Stomach (tissue), 4 donors: ENCODE measurements around the gene GFAP.

Experiments
- EP300 ChIP-seq: sonication (generic); formaldehyde crosslinking; IDR thresholded peaks from one replicate; pipeline ENCODE4 v1.6.1; 2017; ENCODE audit warnings: antibody characterized with exemption
- POLR2AphosphoS5 ChIP-seq, 3 donors: sonication (generic); formaldehyde crosslinking; IDR thresholded peaks; one replicate each; pipeline ENCODE4 v1.6.1; 2016; ENCODE audit warnings: antibody characterized with exemption in 3 of 3
- TF ChIP-seq, protein P1 (sequence below), 7 experiments: fragments of 450-650 bp in 4 of 7; fragments of 200-600 bp in 3 of 7; sonication (generic) in 3 of 7; IDR thresholded peaks; one replicate each; pipeline ENCODE4 v1.5.1; 2016 to 2019; ENCODE audit warnings: antibody characterized with exemption in 7 of 7, control low read depth in 2 of 7, mild to moderate bottlenecking in 1 of 7

DNA sequence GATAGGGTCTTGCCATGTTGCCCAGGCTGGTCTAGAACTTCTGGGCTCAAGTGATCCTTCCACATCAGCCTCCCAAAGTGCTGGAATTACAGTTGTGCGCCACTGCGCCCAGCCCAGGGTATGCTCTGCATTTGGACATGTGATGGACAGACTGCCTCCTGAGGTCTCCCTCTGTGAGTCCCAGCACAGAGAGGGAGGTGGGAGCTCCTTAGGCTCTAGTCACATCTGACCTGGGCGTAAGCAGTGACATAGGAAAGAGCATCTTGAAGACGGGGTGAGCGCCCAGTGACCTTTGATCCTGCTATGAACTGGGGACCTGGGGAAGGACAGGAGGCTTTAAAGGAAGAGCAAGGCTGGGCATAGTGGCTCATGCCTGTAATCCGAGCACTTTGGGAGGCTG lies 2.2 kb upstream of the GFAP start:
- TF ChIP-seq, protein P1, sequence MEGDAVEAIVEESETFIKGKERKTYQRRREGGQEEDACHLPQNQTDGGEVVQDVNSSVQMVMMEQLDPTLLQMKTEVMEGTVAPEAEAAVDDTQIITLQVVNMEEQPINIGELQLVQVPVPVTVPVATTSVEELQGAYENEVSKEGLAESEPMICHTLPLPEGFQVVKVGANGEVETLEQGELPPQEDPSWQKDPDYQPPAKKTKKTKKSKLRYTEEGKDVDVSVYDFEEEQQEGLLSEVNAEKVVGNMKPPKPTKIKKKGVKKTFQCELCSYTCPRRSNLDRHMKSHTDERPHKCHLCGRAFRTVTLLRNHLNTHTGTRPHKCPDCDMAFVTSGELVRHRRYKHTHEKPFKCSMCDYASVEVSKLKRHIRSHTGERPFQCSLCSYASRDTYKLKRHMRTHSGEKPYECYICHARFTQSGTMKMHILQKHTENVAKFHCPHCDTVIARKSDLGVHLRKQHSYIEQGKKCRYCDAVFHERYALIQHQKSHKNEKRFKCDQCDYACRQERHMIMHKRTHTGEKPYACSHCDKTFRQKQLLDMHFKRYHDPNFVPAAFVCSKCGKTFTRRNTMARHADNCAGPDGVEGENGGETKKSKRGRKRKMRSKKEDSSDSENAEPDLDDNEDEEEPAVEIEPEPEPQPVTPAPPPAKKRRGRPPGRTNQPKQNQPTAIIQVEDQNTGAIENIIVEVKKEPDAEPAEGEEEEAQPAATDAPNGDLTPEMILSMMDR (IDR thresholded peaks at IDR 0.05), result no peak
- TF ChIP-seq POLR2AphosphoS5 (IDR thresholded peaks at IDR 0.05) (no peak), EP300 (no peak)
